Uterus (tissue), 4 donors: Measurements from ENCODE around the gene NFIC. TPM values are rescaled to one million over a fixed set of nuclear protein-coding genes. Genes with fewer than 3 reads are reported as not detected.

Experiments used
- DNase-seq, 2 donors: peaks; one replicate each; pipeline ENCODE4 v3.0.0-alpha.2; 2019 to 2020
- H3K27ac ChIP-seq, 2 donors: fragments of 200-600 bp; sonication (generic); 1 replicate in 1 of 2; 2 replicates in 1 of 2; pipeline ENCODE4 v1.5.1; 2016 to 2018
- H3K27me3 ChIP-seq, 2 donors: fragments of 200-600 bp; sonication (generic); one replicate each; pipeline ENCODE4 v1.5.1; 2018 to 2019; ENCODE audit warnings: control low read depth in 1 of 2
- H3K36me3 ChIP-seq, 2 donors: fragments of 200-600 bp; sonication (generic); one replicate each; pipeline ENCODE4 v1.5.1; 2019; ENCODE audit warnings: control low read depth in 1 of 2
- H3K4me1 ChIP-seq, 2 donors: fragments of 200-600 bp; sonication (generic); one replicate each; pipeline ENCODE4 v1.5.1; 2018 to 2019; ENCODE audit warnings: control low read depth in 1 of 2
- H3K4me3 ChIP-seq, 2 donors: fragments of 200-600 bp; sonication (generic); 1 replicate in 1 of 2; 2 replicates in 1 of 2; pipeline ENCODE4 v1.5.1; 2018 to 2019; ENCODE audit warnings: mild to moderate bottlenecking in 1 of 2
- H3K9me3 ChIP-seq, 2 donors: fragments of 200-600 bp; sonication (generic); one replicate each; pipeline ENCODE4 v1.5.1; 2019; ENCODE audit warnings: control low read depth in 1 of 2
- CTCF ChIP-seq, 4 experiments: fragments of 200-600 bp in 2 of 4; fragments of 450-650 bp in 2 of 4; sonication (generic) in 2 of 4; IDR thresholded peaks; one replicate each; pipeline ENCODE4 v1.5.1; 2016 to 2019; ENCODE audit warnings: antibody characterized with exemption in 4 of 4, mild to moderate bottlenecking in 2 of 4, moderate library complexity in 1 of 4
- POLR2A ChIP-seq, 2 donors: fragments of 450-650 bp; IDR thresholded peaks; one replicate each; pipeline ENCODE4 v1.6.1; 2016; ENCODE audit warnings: antibody characterized with exemption in 2 of 2, mild to moderate bottlenecking in 1 of 2, moderate library complexity in 1 of 2
- intact Hi-C: fragments of 100-400 bp; cut with DNase I; formaldehyde crosslinking; loops from one replicate; pipeline ENCODE4 v1.15.1; 2023; ENCODE audit warnings: low total_unique reads
- total RNA-seq, 4 donors: library from RNA; depleted of rRNA in 3 of 4; stranded (reverse); fragments of >200 nt in 3 of 4; gene quantifications; one replicate each; pipeline versions ENCODE4 v1.1.0 to v1.2.4, GENCODE V29; 2014 to 2023
- donor health status: DM: yes; HTN: yes; CAD: no.

NFIC gene
- total RNA-seq, 4 donors from 2014 or later: 18.5 to 361 (median 82.9) TPM

GRCh38 chr19:3360421-3361383, 5.7 kb upstream of the NFIC start:
- no peaks in the 10 kb centered on the region for H3K27me3 ChIP-seq
- no peaks in the 10 kb centered on the region for H3K9me3 ChIP-seq
- H3K4me1 ChIP-seq: peaks cover 0 to 27% of the 10 kb centered on the region in 2 donors
- H3K27ac ChIP-seq: peak overlapping the region; percentile 98 to 100
- DNase-seq: peak in 1 of 2 donors; percentile 72
- TF ChIP-seq CTCF (IDR thresholded peaks at IDR 0.05) (peak; percentile 23 to 39 (median 36)), POLR2A (IDR thresholded peaks at IDR 0.05) (peak; percentile 64 to 71)
- H3K4me3 ChIP-seq: peak overlapping the region; percentile 90 to 93
- H3K36me3 ChIP-seq: no peaks in the 10 kb centered on the region
- intact Hi-C loops: loop anchor here (2.0 kb wide), 1 partner anchor 44 kb away; no protein-coding TSS in a partner anchor

GRCh38 chr19:3361384-3362216, 4.8 kb upstream of the NFIC start:
- H3K27ac ChIP-seq: peak overlapping the region; percentile 98 to 100
- no peak for TF ChIP-seq POLR2A (IDR thresholded peaks at IDR 0.05)
- TF ChIP-seq CTCF (IDR thresholded peaks at IDR 0.05): no peak
- H3K36me3 ChIP-seq: no peaks in the 10 kb centered on the region
- no peaks in the 10 kb centered on the region for H3K27me3 ChIP-seq
- intact Hi-C loops: loop anchor here (2.0 kb wide), 1 partner anchor 43 kb away; no protein-coding TSS in a partner anchor
- H3K4me3 ChIP-seq: peak overlapping the region; percentile 90 to 93
- no peaks in the 10 kb centered on the region for H3K9me3 ChIP-seq
- no peak for DNase-seq
- H3K4me1 ChIP-seq: peaks cover 0 to 27% of the 10 kb centered on the region in 2 donors

GRCh38 chr19:3362217-3362906, 4.0 kb upstream of the NFIC start:
- Histone ChIP-seq H3K4me1 (peaks cover 0 to 27% of the 10 kb centered on the region in 2 donors), H3K27ac (peak overlapping the region; percentile 98 to 100), H3K27me3 (no peaks in the 10 kb centered on the region), H3K9me3 (no peaks in the 10 kb centered on the region), H3K4me3 (peak overlapping the region in 1 of 2 donors; percentile 90), H3K36me3 (no peaks in the 10 kb centered on the region)
- TF ChIP-seq POLR2A (IDR thresholded peaks at IDR 0.05) (no peak), CTCF (IDR thresholded peaks at IDR 0.05) (no peak)
- no peak for DNase-seq
- intact Hi-C loops: no loop called here

- Histone ChIP-seq H3K4me3 (no peak overlapping the region), H3K36me3 (no peaks in the 10 kb centered on the region), H3K9me3 (no peaks in the 10 kb centered on the region), H3K4me1 (peaks cover 0 to 16% of the 10 kb centered on the region in 2 donors), H3K27me3 (no peaks in the 10 kb centered on the region), H3K27ac (peak overlapping the region; percentile 97 to 99)
- no peak for DNase-seq
- TF ChIP-seq CTCF (IDR thresholded peaks at IDR 0.05): no peak
- no peak for TF ChIP-seq POLR2A (IDR thresholded peaks at IDR 0.05)
- intact Hi-C loops: no loop called here
Observed at GRCh38 chr19:3363841-3364500, 2.4 kb upstream of the NFIC start.
